ENCODE data around the gene HS6ST2.

Gene HS6ST2

DNA sequence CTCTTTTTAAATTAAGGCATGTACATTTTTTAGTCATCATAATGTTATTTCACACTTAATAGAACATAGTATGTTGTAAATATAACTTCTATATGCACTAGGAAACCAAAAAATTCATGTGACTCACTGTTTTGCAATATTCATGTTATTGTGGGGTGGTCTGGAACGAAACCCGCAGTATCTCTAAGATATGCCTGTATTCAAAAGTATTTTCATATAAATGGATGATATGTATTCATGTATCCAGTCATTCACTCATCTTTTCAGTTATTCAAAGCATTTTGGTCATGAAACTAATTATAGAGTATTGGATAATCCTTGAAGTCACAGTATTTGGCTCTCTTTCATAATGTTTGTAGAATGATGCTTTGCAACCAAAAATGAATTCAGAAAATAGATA lies 168.1 kb downstream of the HS6ST2 start:
- DNase-seq = no peak

DNA sequence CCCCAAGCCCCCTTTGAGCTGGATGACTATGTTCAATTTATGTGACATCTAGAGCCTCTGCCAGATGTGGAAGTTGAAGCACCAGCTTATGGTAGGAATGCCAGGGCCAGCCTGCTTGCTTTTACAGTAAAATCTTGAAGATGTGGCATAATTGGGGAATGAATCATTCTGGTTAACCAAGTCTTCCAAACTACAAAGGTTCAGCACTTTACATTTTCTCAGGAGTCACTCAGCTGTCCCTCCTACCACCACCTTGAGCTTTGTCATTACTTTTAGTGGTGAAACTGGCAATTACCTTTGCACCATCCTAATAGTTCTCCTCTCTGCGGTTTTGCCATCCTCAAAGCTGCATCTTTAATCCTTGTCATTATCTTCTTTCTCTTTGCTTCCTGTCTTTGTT lies 172.2 kb downstream of the HS6ST2 start:
- peak; percentile 28 for DNase-seq

DNA sequence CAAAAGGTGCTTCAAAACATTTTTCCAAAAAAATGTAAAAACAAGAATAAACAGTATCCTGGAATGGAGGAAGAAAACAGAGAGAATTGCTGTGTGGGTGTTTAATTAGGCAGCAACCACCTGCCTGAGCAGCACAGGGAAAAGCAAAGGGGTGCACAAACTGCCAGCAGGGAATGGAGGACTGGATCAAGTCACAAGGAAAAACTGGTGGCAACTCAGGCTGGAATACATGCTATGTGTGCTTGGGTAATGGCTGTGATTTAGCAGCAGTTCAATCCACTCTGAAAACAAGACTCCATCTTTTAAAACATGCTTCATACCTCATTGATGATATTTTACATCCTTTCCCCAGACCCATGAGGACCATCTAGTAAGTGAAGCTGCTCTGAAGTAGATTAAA lies 179.5 kb downstream of the HS6ST2 start:
- no peak for DNase-seq

DNA sequence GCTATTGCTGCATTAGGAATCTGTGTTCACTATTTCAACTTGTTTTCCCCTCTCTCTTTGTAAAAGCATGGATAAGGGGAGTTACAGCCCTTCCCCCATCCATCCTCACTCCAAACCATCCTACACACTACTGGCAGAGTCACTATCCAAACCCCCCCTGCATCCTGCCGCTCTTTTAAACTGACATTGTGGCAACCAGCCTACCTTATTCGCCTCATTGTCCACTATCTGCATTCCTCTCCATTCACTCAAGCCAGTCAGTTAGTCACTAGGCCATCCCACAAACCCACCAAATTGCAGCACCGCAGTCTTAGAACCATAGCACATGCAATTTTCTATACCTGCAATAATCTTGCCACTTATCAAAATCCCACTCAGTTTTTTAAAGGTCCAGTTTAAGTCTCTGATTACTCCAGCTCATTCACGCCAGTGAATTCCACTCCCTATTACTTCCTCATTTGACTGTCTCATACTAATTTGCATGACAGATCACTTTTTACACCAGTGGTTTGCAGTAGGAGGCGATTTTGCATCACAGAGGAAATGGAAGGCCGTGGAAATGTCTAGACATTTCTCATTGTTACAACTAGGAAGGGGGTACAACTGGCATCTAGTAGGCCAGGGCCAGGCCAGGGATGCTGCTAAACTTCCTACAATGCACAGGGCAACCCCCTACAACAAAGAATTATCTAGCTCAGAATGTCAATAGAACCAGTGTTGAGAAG lies 181.8 kb downstream of the HS6ST2 start:
- DNase-seq = no peak

DNA sequence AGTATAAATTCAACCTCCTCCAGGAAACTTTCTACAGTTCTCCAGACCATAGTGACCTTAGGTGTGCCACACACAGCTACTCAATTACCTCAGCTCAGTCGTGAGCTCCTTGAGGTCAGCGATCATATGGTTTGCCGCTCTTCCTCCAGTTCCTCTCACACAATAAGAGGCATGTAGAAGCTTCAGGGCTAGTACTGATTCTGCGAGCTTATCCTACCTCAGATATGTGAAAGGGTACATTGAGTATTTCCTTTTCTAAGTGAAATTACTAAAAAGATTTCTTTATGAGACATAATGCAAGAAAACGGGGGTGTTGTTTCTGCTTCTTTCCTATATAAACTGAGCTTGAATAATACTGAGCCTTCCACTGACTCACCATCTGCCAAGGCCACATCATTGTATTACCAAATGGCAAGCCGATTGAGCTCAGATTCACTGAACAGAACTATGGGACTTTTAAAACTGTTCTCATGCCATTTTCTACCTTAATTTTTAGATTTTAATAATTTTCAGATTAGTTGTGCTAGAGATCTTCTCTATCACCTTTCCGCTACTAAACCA lies 183.1 kb downstream of the HS6ST2 start:
- DNase-seq = no peak

DNA sequence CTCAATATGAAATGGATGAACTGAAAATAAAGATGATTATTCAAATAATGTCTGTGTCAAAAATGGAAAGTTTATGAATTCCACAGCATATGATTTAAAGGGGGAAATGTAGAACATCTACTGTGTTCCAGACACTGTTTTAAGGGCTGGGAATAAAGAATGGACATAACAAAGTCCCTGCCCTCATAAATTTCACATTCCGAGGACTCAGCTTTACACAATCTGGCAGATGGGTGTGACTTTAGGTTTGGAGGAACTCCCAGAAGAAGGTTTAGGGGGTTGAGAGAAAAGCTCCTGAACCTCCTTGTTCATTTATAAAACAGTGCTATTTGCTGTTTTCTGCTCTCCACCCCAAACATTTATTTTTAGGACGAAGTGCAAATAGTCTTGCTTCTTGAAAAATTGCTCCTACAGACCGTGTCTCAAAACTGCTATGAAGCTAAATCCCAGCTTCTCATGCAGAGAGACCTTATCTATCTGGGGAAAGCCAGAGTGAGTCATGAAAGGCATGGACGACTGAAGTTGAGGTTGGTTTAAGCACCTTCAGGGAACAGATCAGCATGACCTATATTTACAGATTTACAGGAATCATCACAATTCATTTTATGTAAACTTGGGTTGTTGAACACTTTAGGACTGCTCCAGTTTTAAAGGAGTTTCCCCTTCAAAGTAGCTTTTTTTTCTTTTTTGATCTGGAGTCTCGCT lies 184.3 kb downstream of the HS6ST2 start:
- no peak for DNase-seq

DNA sequence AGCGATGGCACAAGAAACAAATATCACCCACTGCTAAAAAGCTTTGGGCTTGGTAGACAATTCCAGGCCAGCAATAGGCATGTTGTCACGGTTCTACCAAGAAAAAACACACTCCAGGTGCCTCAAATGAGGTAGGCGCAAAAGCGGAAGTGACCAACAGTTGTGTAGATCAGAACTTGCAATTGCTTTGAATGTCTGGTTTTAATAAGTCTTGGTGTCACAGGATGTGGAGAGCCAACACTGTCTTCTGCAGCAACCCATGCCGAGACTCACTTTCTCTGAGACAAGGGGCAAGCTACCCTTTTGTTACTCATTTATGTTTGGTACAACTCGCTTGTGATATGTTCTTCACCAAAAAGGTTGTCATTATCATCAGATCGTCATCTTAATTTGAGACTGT lies 188.8 kb downstream of the HS6ST2 start:
- no peak for DNase-seq

DNA sequence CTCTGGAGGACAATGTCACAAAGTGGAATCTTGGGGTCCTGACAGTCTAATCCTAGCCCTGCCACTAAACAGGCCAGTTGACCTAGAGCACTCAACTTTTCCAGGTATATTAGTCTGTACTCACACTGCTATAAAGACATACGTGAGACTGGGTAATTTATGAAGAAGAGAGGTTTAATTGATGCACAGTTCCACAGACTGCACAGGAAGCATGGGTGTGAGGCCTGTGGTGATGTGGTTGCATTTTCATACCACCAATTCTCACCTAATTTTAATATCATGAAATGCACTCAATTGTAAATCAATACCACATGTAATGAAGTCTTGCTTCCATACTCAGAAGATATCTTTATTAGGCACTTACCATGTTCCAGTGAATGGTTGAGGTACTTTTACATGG lies 192.0 kb downstream of the HS6ST2 start:
- DNase-seq = no peak

DNA sequence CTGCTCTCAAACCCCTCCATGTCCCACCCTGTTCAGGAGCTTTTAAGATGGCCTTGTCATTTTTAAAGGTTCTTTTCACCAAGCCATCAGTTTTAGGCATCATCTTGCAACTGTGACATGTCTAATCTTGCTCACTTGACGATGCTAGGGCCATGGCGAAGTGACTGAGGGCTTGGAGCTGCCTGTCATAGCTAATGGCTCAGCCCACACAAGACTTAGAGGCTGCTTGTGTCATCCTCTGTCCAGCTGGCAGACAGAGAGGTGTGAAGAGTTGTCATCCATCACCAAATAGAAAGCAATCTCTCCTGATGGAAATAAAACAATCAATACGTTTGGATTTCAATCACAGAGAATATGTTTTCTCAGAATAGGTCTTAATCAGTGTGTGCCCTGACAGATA lies 194.9 kb downstream of the HS6ST2 start:
- DNase-seq = no peak

DNA sequence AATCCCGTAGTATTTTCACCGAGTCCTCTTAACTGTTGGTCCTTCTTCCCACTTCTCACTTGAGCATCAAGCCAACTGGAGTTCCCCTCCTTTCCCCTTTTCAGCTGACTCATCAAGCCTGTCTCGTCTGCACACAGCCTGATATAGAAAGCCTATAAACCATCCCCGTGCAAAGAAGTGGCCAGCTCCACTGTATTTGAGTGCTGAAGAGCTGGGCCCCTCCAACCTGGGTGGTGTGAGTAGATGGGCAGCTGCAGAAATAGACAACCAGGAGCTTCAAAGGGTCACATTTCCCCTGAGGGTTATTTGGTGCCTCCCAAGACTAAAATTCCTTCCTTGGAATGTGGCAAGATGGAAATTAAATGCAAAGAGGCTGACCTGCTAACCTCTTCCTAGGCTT lies 199.7 kb downstream of the HS6ST2 start:
- peak; percentile 3 for DNase-seq

DNA sequence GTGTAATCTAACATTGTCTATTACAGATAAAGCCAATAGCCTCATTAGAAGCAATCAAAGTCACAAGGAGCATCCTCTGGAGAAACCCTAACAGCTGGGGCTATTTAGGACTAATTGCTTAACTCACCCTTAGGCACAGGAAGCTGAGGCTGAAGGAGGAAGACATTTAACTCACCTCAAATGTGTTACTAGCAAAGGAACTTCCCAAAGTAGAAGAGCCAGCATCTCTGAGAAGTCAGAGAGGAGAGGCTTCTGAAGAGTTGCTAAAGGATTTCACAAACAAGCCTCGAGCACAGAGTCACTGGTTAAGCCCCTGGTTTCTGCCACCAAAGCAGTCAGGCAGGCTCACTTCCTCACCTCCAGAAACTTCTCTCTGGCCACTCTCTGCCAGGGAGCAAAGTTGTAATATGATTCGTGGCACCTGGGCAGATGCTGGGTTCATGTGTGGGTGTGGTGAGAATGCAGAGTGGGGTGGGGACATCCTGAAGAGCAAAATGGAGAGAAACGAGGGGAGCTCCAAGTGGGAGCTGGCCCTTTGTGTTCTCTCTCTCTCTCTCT lies 201.3 kb downstream of the HS6ST2 start:
- no peak for DNase-seq

DNA sequence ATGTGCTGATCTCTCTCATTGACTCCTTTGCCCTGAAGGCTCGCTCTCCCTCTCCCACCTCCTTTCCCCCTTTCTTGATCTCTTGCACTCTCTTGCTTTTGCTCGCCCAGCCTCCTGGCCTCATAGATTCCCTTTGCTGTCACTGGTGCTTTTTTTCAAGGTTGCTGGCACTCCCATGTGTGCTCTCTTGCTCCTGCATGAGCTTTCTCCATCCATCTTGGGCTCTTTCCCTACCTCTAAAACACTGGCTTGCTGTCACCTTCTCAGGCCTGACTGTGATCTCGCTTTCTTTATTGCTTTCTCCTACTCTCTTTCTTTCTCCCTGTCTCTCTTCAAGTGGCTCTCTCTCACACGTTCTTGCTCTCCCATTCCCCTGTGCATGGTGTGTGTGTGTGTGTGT lies 202.0 kb downstream of the HS6ST2 start:
- DNase-seq = no peak

DNA sequence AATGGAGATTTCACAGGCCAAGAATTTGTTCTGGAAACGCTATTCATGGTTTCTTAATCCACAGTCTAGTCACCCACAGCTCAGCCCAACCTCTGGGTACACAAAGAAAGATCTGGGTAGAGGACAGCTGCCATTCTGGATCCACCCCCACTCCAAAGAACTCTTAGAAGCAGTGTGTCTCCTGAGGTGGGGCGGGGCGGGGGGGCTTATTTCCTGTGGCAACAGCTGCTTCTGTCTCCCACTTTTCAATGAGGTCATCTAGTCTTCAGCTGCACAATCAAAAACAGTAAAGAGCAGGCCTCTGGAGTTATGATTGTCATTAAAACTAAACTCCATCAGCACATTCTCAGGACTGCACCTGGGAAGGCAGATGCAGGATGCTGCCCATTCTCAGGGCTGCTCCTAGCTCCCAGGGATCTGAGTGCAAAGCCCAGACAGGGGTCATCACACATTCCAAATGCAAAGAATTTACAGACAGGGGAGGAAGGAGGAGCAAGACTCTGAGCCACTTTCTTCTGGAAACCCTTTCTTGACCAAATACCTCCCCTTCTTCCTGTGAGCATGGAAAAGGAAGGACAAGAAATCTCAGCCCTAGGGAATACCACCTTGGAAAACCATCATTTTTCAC lies 207.3 kb downstream of the HS6ST2 start:
- peak; percentile 27 for DNase-seq

DNA sequence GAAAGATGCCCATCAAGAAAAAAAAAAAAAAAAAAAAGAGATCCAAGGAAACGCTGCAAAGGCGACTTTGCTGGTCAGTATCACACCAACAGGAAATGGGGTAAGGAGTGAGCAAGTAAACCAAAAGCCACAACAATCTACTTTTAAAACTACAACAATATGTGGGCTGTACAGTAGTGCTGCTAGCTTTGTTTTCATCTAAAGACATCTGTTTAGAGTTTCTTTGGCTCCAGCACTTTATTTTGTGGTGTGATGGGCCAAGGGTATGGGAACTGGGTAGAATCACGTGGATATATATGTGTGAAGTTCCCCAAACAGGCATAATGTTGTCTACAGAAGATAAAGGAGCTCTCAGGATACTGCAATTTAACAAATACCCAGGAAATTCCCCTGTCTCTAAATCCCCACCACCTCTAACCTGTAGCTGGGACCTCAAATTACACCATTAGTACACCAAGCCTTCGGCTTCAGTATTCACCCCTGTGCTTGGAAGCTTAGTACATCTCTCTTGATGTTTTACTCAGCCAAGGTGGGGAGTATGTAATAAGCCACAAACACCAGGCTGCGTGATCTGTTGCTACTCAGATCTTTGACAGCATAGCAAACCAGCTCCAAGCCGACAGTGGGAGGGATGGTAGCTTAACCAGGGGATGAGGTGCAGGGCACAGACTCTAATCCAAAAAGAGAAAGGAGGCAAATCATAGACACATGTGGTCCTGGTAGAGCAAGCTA lies 207.9 kb downstream of the HS6ST2 start:
- DNase-seq = peak; percentile 10

DNA sequence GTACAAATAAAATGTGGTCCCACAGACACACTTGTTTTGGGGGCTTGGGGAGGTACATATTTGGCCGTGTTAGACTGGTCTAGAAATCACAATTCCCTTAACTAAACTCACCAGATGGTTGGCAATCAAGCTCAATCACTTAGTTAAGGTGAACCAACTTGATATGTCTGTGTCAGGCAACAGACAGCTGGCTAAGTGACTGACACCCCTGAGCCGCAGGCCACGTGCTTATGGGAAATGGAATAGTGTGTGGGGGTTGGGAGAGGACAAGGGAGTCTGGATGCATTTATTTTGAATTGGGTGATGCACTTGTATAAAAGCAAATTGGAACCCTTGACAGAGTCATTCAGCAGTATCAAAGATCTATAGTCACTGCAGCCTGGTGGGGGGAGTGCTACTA lies 209.0 kb downstream of the HS6ST2 start:
- no peak for DNase-seq

DNA sequence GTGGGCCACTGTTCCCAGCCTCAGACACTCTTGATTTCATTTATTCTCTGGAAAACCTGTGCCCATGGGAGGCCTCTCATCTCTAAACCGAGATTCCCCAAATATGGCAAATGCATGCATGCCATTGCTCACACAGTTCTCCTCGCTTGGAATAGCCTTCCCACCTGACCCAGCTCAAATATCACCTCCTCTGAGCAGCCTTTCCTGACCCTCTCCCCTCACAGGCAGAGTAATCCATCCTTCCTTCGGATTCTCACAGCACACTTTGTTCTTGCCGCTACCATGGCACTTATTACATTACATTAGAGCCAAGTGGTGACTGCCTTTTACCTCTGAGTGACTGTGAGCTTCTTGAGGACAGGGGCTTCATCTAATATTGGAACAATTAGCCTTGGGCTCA lies 209.5 kb downstream of the HS6ST2 start:
- DNase-seq = no peak

DNA sequence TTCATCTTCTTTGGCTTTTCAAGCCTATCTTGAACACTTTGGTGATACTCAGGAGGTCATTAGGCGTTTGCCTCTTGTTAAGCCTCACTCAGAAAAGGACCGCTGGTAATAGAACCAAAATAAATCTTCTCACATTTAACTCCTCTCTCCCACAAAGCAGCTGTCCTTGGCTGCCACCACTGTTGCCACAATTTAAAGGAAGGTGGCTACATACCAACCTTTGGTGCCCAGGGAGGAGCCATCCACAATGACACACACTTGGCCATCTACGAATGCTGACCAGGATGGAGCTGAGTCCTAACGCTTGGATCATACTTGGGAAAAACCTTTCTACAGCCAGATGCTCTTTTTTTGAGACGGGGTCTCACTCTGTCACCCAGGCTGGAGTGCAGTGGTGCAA lies 210.2 kb downstream of the HS6ST2 start:
- no peak for DNase-seq

DNA sequence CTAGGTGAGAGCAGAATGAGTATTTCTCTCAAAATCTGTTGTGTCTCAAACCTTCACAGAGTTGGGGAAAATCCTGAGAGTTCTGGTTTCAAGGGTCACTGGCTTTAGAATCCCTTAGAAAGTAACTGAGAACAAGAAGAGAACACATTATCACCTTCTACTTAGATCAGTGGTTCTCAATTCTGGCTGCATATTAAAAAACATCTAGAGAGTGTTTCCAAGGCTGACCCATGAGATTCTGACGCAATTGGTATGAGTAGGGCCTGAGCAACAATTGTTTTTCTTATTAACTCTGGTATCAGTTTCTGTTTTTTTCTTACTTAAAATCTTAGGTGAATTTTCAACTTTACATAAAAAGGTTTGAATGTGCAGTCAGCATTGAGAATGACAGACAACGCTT lies 212.8 kb downstream of the HS6ST2 start:
- no peak for DNase-seq

DNA sequence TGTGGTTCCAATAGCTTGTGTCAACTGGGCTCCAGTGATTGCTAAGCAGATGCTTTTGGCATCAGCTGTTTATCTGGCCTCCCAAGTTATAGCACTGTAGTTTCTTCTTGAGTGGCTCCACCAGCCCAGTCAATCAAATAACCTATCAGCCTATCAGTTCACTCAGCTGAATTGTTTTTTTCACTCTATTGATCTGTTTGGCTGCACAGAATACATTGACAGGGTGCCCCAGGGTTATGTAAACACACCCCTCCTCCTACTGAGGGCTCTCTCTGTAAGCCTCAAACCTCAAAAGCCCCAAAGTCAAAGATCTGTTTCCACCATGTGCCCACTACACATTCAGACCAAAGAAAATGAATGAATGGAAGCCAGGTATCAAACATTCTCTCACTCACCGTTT lies 214.0 kb downstream of the HS6ST2 start:
- DNase-seq = no peak

DNA sequence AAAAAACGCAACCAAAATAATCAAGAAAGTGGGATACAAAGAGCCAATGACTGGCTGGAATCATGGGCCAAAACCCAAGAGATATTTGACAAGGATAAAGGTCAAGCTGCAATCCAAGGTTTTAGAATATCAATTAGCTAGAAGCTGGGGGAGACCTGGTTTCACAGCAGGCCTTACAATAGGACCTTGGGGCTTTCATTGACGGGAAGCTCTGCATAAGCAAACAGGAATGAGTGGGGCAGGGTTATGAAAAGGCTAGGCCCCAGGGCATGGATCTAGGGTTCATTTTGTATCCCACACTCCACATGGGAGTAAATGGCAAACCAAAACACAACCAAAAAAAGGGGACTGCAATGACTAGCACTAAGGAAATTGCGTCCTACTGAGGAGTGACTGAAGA lies 215.3 kb downstream of the HS6ST2 start:
- no peak for DNase-seq

DNA sequence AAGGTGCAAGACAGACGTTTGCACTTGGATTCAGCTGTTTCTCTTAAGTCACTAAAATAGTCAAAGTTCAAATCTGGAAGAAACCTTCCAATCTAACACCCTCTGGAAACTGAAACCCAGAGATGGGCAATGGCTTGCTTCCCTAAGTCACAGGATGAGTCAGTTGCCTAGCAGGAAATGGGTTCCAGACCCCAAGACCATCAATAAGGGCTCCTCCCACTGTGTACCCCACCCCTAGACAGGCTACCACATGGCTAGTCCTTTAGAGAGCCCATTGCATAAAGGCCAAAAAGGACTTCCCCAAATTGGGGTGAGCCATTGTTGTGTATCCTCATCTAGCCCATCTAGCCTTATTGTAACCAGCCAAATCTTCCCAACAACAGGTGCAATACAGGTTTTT lies 216.2 kb downstream of the HS6ST2 start:
- DNase-seq = no peak

DNA sequence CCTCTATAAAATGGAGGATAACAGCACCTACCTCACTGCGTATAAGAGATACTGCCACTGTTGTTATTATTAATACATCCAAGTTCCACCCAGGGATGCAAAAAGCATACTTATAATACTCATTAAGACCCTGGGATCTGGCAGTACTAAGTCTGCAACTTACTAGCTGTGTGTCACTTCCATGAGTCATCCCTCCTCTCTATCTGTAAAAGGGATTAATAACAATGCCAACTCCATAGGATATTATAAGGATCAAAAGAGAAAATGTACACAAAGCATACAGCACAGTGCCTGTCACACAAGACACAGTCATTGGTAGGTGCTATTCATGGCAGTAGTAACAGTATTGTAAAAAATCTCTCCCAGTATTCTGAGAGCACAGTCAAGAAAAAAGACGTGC lies 216.7 kb downstream of the HS6ST2 start:
- DNase-seq = peak; percentile 12
